H4 (cell line): ENCODE results near the gene MCU. TPM values are rescaled to one million over a fixed set of nuclear protein-coding genes. Genes with fewer than 3 reads are reported as not detected.
"Not testable (repeated sequence)": the region's sequence is repeated elsewhere in the genome, so short reads cannot be mapped to it uniquely, and the experiment has no call there.

Experiments used
- DNase-seq: peaks from one replicate; pipeline ENCODE4 v3.0.0-alpha.2; 2015; ENCODE audit warnings: low spot score
- total RNA-seq: library from RNA; depleted of rRNA; stranded (reverse); fragments of >200 nt; shearing (Covaris generic); gene quantifications from 2 replicates; pipeline ENCODE4 v1.2.3, GENCODE V29; 2014

MCU gene
- total RNA-seq, 1 experiment from 2014 or later = 28.1 TPM

GRCh38 chr10:72762042-72762441, 70.1 kb downstream of the MCU start:
- DNase-seq = no peak

- no peak for DNase-seq
These were observed 71.3 kb downstream of the MCU start for GRCh38 chr10:72763201-72763600.

GRCh38 chr10:72764151-72764550, 72.2 kb downstream of the MCU start:
- DNase-seq = peak; percentile 50

- no peak for DNase-seq
These were observed 73.3 kb downstream of the MCU start for GRCh38 chr10:72765051-72765745.

- DNase-seq = not testable (repeated sequence)
These were observed 79.3 kb downstream of the MCU start for GRCh38 chr10:72771195-72771594.

GRCh38 chr10:72772031-72772430, 80.1 kb downstream of the MCU start:
- no peak for DNase-seq

- no peak for DNase-seq
These were observed 87.9 kb downstream of the MCU start for GRCh38 chr10:72779874-72780273.

- DNase-seq = no peak
These were observed 90.8 kb downstream of the MCU start for GRCh38 chr10:72782649-72783330.

- no peak for DNase-seq
These were observed 91.5 kb downstream of the MCU start for GRCh38 chr10:72783410-72783833.

GRCh38 chr10:72784551-72785351, 92.8 kb downstream of the MCU start:
- no peak for DNase-seq

GRCh38 chr10:72785409-72785808, 93.5 kb downstream of the MCU start:
- no peak for DNase-seq

GRCh38 chr10:72790216-72790990, 98.5 kb downstream of the MCU start:
- no peak for DNase-seq

GRCh38 chr10:72792288-72792687, 100.3 kb downstream of the MCU start:
- DNase-seq = no peak

- no peak for DNase-seq
These were observed 101.8 kb downstream of the MCU start for GRCh38 chr10:72793752-72794151.

GRCh38 chr10:72794260-72794659, 102.3 kb downstream of the MCU start:
- no peak for DNase-seq

GRCh38 chr10:72796042-72796441, 104.1 kb downstream of the MCU start:
- no peak for DNase-seq

- DNase-seq = no peak
These were observed 104.6 kb downstream of the MCU start for GRCh38 chr10:72796538-72796937.

- no peak for DNase-seq
These were observed 108.2 kb downstream of the MCU start for GRCh38 chr10:72800000-72800740.

GRCh38 chr10:72800741-72801092, 108.8 kb downstream of the MCU start:
- DNase-seq = no peak

GRCh38 chr10:72801263-72801868, 109.4 kb downstream of the MCU start:
- no peak for DNase-seq

GRCh38 chr10:72802332-72802731, 110.4 kb downstream of the MCU start:
- no peak for DNase-seq
